Measurements from ENCODE around the gene OBSCN.

- TF ChIP-seq POLR2A (IDR thresholded peaks at IDR 0.05), result no peak
- no peak for TF ChIP-seq CTCF (IDR thresholded peaks at IDR 0.05)
- TF ChIP-seq EP300 (IDR thresholded peaks at IDR 0.05), result no peak
- TF ChIP-seq POLR2AphosphoS5 (IDR thresholded peaks at IDR 0.05), result no peak
Measured at GRCh38 chr1:228280961-228281591, 73.2 kb downstream of the OBSCN start.

Data from sigmoid colon (tissue), 4 donors.